Activated CD8-positive, alpha-beta memory T cell treated with anti-CD3 and anti-CD28 coated beads for 1 hour (primary cell): Measurements from ENCODE around the gene FADS6.
"Not testable (repeated sequence)": the region's sequence is repeated elsewhere in the genome, so short reads cannot be mapped to it uniquely, and the experiment has no call there.

Experiments used
- DNase-seq, 2 donors: peaks; one replicate each; pipeline ENCODE4 v3.0.0-alpha.2; 2020; ENCODE audit warnings: low read depth in 1 of 2; ENCODE audit errors: extremely low read depth in 1 of 2

FADS6 gene

DNA sequence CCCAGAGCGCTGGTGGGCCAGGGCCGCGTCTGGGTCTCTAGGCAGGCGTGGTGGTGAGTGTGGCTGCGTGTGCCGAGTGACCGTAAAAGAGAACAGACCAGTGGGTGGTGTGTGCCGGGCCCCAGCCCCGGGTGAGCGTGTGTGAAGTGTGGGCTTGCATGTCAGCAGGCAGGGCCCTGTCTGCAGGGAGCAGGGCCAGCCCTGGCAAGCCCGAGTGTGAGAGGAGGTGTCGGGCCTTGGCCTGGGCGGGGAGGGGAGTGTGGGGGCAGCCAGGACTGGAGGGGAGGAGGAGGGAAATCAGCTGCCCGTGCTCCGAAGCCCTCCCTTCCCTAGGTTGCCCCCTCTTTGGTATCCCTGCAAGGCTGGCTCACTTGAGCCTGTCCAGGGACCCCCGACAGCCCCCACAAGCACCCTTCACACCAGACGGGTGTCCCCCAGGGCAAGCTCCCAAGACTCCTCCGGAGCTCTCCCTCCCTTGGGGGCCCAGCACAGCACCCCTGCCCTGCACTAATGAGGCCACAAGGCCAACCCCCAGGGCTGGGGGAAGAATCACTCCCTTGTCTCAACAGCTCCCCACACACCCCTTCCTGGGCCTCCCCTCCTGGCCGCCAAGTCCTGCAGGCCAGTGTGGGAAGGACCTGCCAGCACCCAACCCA, 27.7 kb upstream of the FADS6 start:
- no peak for DNase-seq

DNA sequence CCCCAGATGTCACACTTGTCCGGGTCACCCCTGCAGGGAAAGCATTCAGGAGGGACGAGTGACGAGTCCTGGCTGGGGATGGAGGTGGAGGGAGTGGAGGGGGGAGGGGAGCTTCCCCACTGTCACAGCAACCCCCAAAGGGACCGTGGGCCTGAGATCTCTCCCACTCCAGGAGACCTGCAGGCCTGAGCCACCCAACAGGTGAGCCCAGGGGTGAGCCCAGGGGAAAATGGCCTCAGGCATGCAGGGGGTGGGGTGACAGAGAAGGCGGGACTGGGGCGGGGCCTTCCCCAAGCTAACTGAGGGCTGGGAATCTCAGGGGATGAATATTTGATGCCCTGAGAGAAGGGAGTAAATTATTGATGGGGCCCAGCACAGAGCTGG, 27.2 kb upstream of the FADS6 start:
- no peak for DNase-seq

DNA sequence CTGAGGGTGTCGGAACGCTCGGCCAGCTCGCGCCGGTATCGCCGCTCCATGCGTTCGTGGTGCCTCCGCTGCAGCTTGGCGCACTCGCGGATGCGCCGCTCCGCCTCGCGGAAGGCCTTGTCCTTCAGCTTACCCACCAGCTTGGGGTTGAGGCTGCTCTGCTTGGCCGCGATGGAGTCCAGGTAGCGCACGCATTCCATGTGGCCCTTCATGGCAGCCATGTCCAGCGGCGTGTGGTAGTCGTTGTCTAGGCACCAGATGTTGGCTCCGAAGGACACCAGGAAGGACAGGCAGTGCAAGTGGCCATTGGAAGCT, 26.8 kb upstream of the FADS6 start:
- no peak for DNase-seq

DNA sequence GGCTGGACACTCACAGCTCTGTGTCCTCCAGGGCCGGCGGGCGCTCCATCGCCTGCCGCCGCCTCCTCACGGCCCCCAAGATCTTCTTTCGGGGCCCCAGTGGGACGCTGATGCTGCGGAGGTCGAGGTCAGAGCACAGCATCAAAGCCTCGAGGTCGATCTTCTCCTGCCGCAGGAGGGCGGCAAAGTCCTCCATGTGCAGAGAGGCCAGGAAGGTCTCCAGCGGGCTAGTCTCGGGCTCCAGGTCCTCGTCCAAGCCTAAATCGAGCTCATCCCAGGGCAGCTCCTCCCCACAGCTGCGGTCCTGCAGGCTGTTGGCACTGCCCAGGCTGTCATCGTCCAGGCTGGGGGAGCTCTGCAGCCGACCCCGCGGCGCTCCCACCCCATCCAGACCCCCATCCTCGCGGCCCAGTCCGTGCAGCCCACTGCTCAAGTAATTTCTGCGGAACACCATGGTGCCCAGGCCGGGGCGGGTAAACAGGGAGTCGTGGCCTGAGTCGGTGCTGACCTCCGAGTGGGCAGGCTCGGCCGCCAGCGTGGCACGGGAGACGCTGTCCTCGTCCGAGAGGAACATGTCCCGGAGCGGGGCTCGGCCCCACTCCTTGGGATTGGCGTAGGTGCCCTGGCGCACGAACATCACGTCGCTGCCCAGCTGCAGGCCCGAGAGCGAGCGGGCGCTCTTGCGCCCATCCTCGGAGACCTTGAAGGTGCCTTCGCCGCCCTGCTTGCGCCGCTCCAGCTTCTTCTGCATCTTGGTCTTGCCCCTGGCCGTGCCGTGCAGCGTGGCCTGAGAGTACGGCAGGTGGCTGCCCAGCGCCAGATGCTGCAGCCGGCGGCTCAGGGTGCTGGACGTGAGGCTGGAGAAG, 26.2 kb upstream of the FADS6 start:
- DNase-seq = no peak

DNA sequence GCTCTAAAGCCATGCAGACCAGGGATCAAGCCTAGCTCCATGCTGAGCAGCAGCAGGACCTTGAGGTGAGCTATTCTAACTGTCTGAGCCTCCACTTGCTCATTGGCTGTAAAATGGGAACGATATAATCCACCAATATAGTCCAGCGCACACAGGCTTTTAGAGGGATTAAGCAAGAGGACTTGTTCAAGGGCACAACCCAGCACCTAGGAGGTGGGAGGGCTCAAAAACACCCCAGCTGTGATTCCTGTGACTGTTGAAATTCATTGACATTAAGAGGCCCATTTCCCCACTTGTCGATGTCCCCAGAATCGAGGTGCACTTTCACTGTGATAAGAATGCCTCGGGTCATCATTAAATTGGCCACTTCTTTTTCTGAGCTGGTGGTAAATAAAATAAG, 25.5 kb upstream of the FADS6 start:
- DNase-seq = no peak

DNA sequence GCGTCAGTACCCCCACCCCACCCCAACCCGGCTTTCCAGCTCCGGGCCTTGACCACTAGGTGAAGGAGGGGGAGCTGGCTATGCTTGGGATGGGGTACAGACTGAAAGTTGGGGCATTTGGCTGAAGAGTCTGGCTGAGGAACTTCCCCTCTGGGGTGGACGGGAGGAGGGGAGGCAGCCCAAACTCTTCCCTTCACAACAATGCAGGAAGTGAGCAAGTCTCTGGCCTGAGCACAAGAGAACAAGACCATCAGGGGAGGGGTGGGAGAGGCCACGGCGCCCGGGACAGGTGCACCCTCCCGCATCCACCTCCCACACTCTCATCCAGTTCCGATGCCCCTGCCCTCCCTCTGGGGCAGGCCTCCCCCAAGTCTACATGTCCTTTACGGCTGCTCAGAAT, 24.0 kb upstream of the FADS6 start:
- no peak for DNase-seq

DNA sequence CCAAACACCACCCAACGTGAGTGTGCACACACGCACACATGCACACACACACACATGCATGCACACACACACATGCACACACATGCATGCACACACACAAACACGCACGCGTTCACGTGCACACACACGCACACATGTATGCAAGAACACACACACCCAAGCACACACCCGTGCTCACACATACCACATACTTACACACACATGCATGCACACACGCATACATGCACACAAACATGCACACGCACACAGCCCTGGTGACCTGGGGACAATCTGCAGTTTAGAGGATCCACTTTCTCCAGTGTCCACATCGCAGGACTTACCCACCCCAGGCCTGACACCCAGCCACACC, 23.4 kb upstream of the FADS6 start:
- DNase-seq = no peak

DNA sequence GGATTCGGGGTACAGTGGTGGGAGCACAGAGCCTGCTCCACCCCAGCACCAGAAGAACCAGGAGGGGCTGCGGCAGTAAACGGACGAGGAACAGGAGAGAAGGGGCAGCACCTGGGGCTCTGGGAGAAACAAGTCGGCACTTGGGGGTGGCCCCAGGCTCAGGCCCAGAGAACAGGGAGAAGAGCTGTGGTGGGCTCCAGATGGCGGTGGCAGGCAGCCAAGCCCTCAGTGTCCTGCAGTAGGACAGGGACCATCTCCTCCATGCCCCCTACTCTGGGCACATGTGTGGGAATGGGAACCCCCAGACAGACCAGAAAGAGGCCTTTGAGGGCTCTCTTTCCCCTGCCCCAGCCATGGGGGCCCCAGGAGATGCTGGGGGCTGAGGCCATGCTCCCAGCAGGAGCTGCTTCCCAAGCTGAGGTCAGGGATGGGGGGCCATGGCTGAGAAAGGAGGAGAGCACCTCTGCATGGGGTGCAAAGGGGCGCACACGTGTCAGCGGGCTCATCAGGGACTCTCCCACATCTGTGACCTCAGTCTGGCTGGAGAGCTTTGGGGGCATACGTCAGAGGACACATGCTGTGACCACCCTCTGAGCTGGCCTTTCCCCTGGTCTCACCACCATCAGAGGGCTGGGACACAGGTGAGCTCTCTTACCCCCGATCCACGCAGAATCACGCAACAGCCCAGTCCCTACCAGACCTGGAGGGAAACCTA, 22.9 kb upstream of the FADS6 start:
- no peak for DNase-seq

DNA sequence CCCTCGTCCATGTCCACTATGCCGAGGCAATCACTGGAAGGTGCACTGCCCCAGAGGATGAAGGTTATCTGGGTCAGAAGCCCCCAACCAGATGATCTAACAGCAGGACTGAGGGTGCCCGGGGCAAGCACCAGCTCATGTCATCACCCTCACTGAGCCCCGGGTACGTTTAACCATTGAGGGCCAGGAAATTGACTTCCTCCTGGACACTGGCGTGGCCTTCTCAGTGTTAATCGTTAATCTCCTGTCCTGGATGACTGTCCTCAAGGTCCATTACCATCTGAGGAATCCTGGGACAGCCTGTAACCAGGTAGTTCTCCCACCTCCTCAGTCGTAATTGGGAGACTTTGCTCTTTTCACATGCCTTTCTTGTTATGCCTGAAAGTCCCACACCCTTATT, 18.0 kb upstream of the FADS6 start:
- not testable (repeated sequence) for DNase-seq

DNA sequence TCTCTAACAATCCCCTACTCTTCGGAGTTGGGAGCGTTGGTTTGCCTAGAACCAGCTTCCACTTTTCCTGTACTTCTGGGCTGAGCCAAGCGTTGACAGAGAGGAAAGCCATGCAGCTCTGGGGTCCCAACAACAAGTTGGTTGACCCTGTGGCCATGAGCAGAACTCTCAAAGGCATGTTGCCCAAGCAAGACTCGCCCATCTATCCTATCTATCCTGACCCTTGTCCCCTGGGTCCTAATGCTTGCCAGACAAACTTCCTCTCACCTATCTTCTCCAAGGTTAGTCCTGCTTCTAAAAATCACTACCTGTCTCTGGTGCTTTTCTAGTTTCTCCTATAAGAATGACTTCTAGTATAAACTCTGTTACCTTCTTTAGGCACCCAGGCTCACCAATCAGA, 15.7 kb upstream of the FADS6 start:
- DNase-seq = not testable (repeated sequence)

DNA sequence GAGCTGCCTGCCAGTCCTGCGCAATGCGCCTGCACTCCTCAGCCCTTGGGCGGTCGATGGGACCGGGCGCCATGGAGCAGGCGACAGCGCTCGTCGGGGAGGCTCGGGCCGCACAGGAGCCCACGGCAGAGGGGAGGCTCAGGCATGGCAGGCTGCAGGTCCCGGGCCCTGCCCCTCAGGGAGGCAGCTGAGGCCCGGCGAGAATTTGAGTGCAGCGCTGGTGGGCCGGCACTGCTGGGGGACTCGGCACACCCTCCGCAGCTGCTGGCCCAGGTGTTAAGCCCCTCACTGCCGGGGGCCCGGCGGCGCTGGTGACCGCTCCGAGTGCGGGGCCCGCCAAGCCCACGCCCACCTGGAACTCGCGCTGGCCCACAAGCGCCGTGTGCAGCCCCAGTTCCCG, 13.6 kb upstream of the FADS6 start:
- DNase-seq = no peak

DNA sequence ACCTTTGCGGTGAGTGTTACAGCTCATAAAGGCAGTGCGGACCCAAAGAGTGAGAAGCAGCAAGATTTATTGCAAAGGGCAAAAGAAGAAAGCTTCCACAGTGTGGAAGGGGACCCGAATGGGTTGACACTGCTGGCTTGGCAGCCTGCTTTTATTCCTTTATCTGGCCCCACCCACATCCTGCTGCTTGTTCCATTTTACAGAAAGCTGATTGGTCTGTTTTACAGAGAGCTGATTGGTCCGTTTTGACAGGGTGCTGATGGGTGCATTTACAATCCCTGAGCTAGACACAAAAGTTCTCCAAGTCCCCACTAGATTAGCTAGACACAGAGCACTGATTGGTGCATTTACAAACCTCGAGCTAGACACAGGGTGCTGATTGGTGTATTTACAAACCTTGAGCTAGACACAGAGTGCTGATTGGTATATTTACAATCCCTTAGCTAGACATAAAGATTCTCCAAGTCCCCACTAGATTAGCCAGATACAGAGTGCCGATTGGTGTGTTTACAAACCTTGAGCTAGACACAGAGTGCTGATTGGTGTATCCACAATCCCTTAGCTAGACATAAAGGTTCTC, 12.9 kb upstream of the FADS6 start:
- DNase-seq = not testable (repeated sequence)

DNA sequence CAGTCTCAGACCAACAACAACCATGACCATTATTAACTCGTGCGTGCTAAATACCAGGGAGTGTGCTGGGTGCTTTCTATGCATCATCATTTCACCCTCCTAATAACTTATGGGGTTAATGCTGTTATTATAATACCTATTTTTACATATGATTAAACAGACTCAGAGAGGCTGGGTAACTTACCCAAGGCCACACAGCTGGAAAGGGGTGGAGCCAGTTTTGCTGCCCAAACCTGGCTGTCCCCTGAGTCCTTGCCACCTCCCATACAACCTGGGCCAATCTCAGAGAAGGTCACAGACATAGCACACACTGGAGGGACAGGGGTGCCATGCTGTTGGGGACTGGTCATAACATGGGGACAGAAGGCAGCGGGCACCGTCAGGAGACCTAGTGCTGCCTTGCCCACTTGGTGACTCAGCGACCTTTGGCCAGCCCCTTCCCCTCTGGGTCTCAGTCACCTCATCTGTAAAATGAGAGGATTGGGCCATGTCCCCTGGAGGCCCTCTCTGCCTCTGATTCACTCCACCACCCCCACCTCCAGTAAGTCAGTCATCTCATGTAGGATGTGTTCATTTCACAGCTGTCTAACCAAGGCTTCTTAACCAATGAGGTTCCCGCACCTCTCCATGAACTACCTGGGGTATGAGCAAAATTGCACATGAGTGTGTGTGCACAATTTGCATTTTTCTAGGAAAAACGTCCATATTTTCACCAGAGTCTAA, 11.4 kb upstream of the FADS6 start:
- DNase-seq = no peak

DNA sequence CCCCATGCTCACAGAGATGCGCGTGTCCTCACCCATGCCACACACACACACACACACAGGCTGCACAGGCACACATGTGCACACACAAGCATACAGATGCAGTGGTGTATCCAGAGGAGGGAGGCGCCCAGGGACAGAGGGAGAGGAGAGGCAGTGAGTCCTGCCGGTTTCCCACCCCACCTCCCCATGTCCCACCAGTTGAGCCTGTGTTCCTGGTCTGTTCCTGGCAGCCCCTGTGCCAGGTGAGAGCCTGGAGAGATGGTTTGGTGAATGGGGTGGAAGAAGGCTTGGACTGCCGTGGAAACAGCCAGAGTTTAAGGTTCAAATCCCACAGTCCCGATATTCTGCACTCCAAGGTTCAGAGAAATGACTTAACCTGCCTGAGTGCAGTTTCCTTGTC, 10.2 kb upstream of the FADS6 start:
- DNase-seq = no peak

DNA sequence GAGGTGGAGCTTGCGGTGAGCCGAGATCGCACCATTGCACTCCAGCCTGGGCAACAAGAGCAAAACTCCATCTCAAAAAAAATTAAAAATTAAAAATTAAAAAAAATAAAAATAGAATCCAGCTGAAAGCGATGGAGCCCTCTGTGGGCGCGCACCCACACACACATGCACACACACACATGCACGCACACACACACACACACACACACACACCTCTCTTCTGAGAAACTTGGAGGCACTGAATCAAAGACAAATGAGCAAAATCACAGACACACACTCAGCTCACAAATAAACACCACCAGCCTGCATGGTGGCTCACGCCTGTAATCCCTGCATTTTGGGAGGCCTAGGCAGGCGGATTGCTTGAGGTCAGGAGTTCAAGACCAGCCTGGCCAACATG, 9.6 kb upstream of the FADS6 start:
- DNase-seq = no peak

DNA sequence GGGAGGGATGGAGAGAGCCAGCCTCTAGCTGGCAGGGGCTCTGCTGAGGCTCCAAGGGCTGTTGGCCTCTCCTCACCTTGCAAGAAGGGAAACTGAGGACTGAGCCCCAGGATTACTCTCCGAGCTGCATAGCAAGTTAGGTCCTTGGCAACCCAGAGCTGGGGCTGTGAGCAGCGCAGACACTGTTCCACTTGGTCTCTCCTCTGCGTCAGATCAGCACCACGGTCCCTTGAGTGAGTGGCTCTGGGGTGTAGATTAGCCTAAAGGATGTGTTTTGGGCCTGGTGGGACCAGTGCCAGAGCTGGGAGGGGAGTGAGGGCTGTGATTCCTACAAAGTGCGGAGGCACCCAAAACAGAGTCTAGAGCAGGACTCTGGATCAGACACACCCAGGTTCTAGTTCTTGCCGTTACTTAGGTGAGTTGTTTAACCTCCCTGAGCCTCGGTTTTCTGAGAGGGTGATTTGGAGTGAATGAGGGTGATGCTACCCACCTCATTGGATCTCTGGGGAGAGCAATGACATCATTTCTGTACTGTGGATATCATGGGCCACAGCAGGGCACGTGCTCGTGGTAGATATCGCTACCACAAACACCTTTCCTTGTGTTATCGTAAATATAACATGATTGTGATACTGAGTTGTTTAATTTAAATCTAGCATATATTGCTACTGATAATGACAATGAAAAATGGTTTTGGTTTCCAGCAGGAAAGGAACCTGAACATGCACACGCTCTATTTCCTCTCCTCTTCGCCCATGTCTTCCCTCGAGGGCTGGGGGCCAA, 8.1 kb upstream of the FADS6 start:
- DNase-seq = no peak

DNA sequence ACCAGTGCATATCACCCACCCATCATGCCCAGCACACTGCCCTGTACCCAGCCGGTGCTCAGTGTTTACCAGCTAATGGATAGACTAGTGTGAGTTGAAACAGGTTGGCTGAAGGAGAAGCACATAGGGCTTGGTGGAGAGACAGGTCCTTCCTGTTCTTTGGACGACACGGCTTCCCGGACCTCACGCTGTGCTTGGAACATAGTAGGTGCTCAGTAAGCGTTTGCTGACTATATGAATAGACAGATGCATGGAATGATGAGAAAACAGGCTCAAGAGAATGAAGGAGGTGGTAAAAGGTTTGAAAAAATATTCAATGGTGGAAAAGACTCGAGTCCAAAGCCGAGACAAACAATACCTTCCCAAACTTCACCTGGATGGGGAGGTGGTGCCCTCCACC, 6.8 kb upstream of the FADS6 start:
- DNase-seq = no peak

DNA sequence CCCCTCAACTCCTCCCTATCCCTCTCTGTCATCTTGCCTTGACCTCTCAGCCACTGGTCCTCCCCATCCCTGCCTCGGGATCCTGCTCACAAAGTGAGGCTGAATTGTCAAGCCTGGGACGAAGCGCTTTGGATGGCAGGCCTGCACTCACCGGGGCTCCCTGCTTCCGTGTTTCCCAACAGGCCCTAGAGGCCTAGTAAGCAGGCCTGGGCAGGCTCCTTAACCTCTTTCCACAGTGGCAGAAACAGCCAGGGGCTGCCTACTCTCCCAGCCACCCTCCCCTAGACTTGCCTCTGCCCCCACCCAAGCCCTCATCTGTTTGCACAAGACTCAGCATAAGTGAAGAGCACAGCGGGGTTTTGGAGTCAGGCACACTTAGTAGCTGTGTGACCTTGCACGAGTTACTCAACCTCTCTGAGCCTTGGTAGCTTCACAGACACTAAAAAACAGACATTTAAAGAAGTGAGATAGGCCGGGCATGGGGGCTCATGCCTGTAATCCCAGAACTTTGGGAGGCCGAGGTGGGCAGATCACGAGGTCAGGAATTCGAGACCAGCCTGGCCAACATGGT, 5.0 kb upstream of the FADS6 start:
- DNase-seq = no peak

DNA sequence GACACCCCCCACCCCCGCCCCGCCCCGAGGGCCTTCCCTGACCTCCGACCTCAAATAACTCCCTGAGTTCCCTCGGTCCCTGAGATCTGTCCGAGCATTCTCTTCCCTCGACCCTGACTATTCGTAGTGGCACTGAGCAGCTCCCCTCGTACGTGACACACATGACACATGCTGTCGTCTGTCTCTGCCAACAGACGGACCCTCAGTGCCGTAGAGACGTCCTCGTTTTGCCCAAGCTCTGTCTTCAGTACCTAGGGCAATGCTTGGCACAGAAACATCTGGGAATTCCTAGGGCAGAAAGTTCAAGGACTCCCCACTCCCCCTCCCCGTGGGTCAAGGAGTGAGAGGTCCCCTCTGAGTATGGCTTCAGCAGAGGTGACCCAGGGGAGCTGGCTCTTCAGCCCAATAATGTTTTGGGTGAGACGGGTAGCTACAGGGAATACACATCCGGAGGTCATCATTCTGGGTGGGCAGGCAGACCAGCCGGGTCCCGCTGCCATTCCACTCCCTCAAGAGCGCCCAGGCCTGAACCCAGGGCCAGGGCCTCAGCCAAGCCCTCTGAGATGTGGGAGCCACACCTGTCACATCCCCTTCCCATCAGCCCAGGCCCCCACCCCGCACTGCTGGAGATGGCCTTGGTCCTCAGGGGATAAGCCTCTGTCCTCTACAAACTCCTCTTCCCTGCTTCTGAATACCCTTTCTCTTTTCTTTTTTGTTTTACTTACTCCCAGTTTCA, 671 bp upstream of the FADS6 start:
- no peak for DNase-seq
